GM12878 (cell line): ENCODE measurements around the gene APOH. TPM values are rescaled to one million over a fixed set of nuclear protein-coding genes. Genes with fewer than 3 reads are reported as not detected.

ENCODE experiments used
- ATAC-seq: fragments of 200-7000 bp; cut with Tn5 transposase; 3 replicates; pipeline ENCODE4 v1.9.1; 2020; ENCODE audit warnings: mild to moderate bottlenecking, moderate library complexity
- BruUV-seq: library from RNA; stranded (reverse); fragments of 400-500 nt; replicated peaks from 2 replicates; lab custom pipeline; 2021; lab: Mats Ljungman, UMichigan
- CTCF ChIA-PET: fragments of 300-600 bp; sonication (Branson Sonifier 250); formaldehyde crosslinking; extraction: SDS; loops from one replicate; lab custom pipeline; 2021; ENCODE audit warnings: inconsistent platforms; lab: Yijun Ruan, JAX
- POLR2A ChIA-PET: fragments of 350-600 bp; formaldehyde crosslinking; extraction: SDS; loops from one replicate; lab custom pipeline; 2021; ENCODE audit warnings: inconsistent platforms; lab: Charles Lee
- RAD21 ChIA-PET: fragments of 300-600 bp; sonication (Branson Sonifier 250); formaldehyde crosslinking; loops from one replicate; lab custom pipeline; 2023; ENCODE audit warnings: antibody characterized with exemption; ENCODE audit not compliant: unreplicated experiment; lab: Charles Lee
- SMC1A ChIA-PET: fragments of 300-600 bp; sonication (Branson Sonifier 250); formaldehyde crosslinking; loops from one replicate; lab custom pipeline; 2023; ENCODE audit not compliant: unreplicated experiment, uncharacterized antibody; lab: Charles Lee
- DNase-seq: peaks from one replicate; pipeline ENCODE4 v3.0.0-alpha.2; 2011; ENCODE audit warnings: low read depth, low spot score
- FAIRE-seq: peaks from 3 replicates; lab custom pipeline; 2011; peaks lifted over from hg19 to GRCh38; lab: Jason Lieb, UNC
- H2AFZ ChIP-seq: 2 replicates; pipeline ENCODE4 v1.6.0; 2011; ENCODE audit warnings: low read depth, low read length, control low read depth; ENCODE audit not compliant: control insufficient read depth
- H3K27ac ChIP-seq: 2 replicates; pipeline ENCODE4 v1.5.1; 2011; ENCODE audit warnings: control low read depth; ENCODE audit not compliant: control insufficient read depth, insufficient read depth
- H3K27me3 ChIP-seq, 2 experiments: replicated peaks in 1 of 2; 2 replicates each; pipeline versions ENCODE4 v1.6.0 to v1.6.1; 2011; ENCODE audit warnings: low read length in 1 of 2; ENCODE audit not compliant: control insufficient read depth in 2 of 2, insufficient read depth in 2 of 2
- H3K36me3 ChIP-seq, 2 experiments: 2 replicates each; pipeline ENCODE4 v1.5.1; 2011; ENCODE audit warnings: low read length in 1 of 2; ENCODE audit not compliant: control insufficient read depth in 2 of 2, insufficient read depth in 2 of 2
- H3K4me1 ChIP-seq: 2 replicates; pipeline ENCODE4 v1.6.1; 2011; ENCODE audit warnings: mild to moderate bottlenecking, low read length, moderate library complexity, mixed read lengths; ENCODE audit not compliant: control insufficient read depth, insufficient read depth
- H3K4me2 ChIP-seq: 2 replicates; pipeline ENCODE4 v1.6.0; 2011; ENCODE audit warnings: control low read depth; ENCODE audit not compliant: control insufficient read depth, insufficient read depth
- H3K4me3 ChIP-seq: fragments of 200-600 bp; sonication (generic); 2 replicates; pipeline ENCODE4 v1.5.1; 2016
- H3K79me2 ChIP-seq: 2 replicates; pipeline ENCODE4 v1.6.0; 2011; ENCODE audit warnings: low read length; ENCODE audit not compliant: control insufficient read depth, insufficient read depth
- H3K9ac ChIP-seq: 2 replicates; pipeline ENCODE4 v1.8.0; 2011; ENCODE audit warnings: low read length, control low read depth, mixed read lengths; ENCODE audit not compliant: control insufficient read depth, insufficient read depth
- H3K9me3 ChIP-seq: replicated peaks from 3 replicates; pipeline ENCODE4 v1.5.1; 2011; ENCODE audit warnings: mild to moderate bottlenecking, low read length; ENCODE audit not compliant: control insufficient read depth, insufficient read depth
- H4K20me1 ChIP-seq: 2 replicates; pipeline ENCODE4 v1.6.0; 2011; ENCODE audit not compliant: control insufficient read depth, insufficient read depth
- CEBPZ ChIP-seq: fragments of 150-350 bp; IDR thresholded peaks from 2 replicates; pipeline ENCODE4 v1.6.1; 2016; ENCODE audit warnings: low read depth, low read length
- NFYA ChIP-seq: IDR thresholded peaks from 2 replicates; pipeline ENCODE4 v1.6.1; 2011; ENCODE audit warnings: low read depth, mild to moderate bottlenecking, low read length, improper control_type of control experiment, borderline replicate concordance
- SUPT20H ChIP-seq: IDR thresholded peaks from 2 replicates; pipeline ENCODE4 v1.6.1; 2011; ENCODE audit warnings: low read depth, mild to moderate bottlenecking, low read length, moderate library complexity, borderline replicate concordance; ENCODE audit not compliant: control insufficient read depth
- YY1 ChIP-seq: IDR thresholded peaks from 2 replicates; pipeline ENCODE4 v1.6.1; 2011; ENCODE audit warnings: low read depth, mild to moderate bottlenecking, low read length
- ZNF592 ChIP-seq: fragments of 450-650 bp; IDR thresholded peaks from 2 replicates; pipeline ENCODE4 v1.6.1; 2017; ENCODE audit warnings: mild to moderate bottlenecking, moderate library complexity
- ZNF687 ChIP-seq: fragments of 450-650 bp; IDR thresholded peaks from 2 replicates; pipeline ENCODE4 v1.6.1; 2017; ENCODE audit warnings: mild to moderate bottlenecking, moderate library complexity
- WGBS: methylation state at CpG from one replicate; pipeline ENCODE4 v1.1.6; 2016; ENCODE audit warnings: low lambda C conversion rate; ENCODE audit not compliant: insufficient replicate concordance, insufficient coverage; ENCODE audit errors: missing lambda C conversion rate; 5-methylcytosine and 5-hydroxymethylcytosine counted together
- in situ Hi-C: fragments of 300-500 bp; cut with MboI; formaldehyde crosslinking; loops from 9 replicates; pipeline ENCODE4 v1.14.3; 2018; ENCODE audit warnings: mixed read lengths
- intact Hi-C: fragments of 100-400 bp; cut with micrococcal nuclease; formaldehyde crosslinking; loops from one replicate; pipeline ENCODE4 v1.14.2; 2022; ENCODE audit not compliant: unreplicated experiment
- polyA plus RNA-seq, 11 experiments: library from polyadenylated mRNA; depleted of rRNA in 4 of 11; unstranded in 6 of 11; stranded (reverse) in 5 of 11; fragments of >200 nt; fragmentation: Nextera tagmentation in 4 of 11; fragmentation: Illumina TruSeq in 1 of 11; extraction: Ambion mirVana in 4 of 11; extraction: Trizol in 1 of 11; gene quantifications; 1 replicate in 1 of 11; 2 replicates in 10 of 11; pipeline versions ENCODE4 v1.2.1 to v1.2.3, GENCODE V29; 2011 to 2016; ENCODE audit warnings: inconsistent platforms in 2 of 11, missing spikeins in 2 of 11, low read depth in 1 of 11
- total RNA-seq, 4 experiments: library from RNA; depleted of rRNA in 3 of 4; stranded (reverse); fragments of >200 nt in 3 of 4; fragmentation: Illumina TruSeq in 1 of 4; extraction: Trizol in 1 of 4; gene quantifications; 2 replicates each; pipeline versions ENCODE4 v1.2.1 to v1.2.3, GENCODE V29; 2013 to 2021

The APOH gene
- total and polyA plus RNA-seq, 10 of the 15 experiments (the other 5 are each of a cell fraction or from before 2014, with no cell fraction given) = 1.8 TPM; not detected in 9

GRCh38 chr17:66277191-66277590 is 48.0 kb upstream of the APOH start:
- no peak overlapping the region for H3K9ac ChIP-seq
- DNase-seq (no peak), FAIRE-seq (no peak), ATAC-seq (no peak)
- no peaks in the 10 kb centered on the region for H3K9me3 ChIP-seq
- no peak overlapping the region for H3K4me3 ChIP-seq
- RAD21 ChIA-PET = no interaction called here
- H3K36me3 ChIP-seq = no peaks in the 10 kb centered on the region
- H3K79me2 ChIP-seq = no peaks in the 10 kb centered on the region
- no TSS peak for BruUV-seq
- no peak overlapping the region for H3K4me2 ChIP-seq
- TF ChIP-seq SUPT20H = no peak
- TF ChIP-seq ZNF687 = no peak
- TF ChIP-seq NFYA = no peak
- TF ChIP-seq ZNF592 = no peak
- TF ChIP-seq CEBPZ = no peak
- TF ChIP-seq YY1 = no peak
- no peak overlapping the region for H2AFZ ChIP-seq
- H3K4me1 ChIP-seq = no peaks in the 10 kb centered on the region
- SMC1A ChIA-PET = no interaction called here
- CTCF ChIA-PET = interaction anchor here (1.3 kb wide), 1 partner anchor 290 kb away, joined by 3 read pairs; no protein-coding TSS in a partner anchor
- intact Hi-C loops (no loop called here), in situ Hi-C loops (no loop called here)
- POLR2A ChIA-PET = interaction anchor here (0.6 kb wide), 1 partner anchor 44 kb away, joined by 3 read pairs; no protein-coding TSS in a partner anchor
- H3K27me3 ChIP-seq = no peaks in the 10 kb centered on the region
- 50% methylated on average over 2 of the region's 2 CpGs for WGBS
- H3K27ac ChIP-seq = no peak overlapping the region
- no peaks in the 10 kb centered on the region for H4K20me1 ChIP-seq
